HG03378 (cell line): ENCODE measurements around the gene LYPD3.
"Not testable (repeated sequence)": the region's sequence is repeated elsewhere in the genome, so short reads cannot be mapped to it uniquely, and the experiment has no call there.

Experiments
- ATAC-seq: cut with Tn5 transposase; IDR thresholded peaks from one replicate; pipeline ENCODE4 v1.9.1; 2021; ENCODE audit warnings: mild to moderate bottlenecking, moderate library complexity; ENCODE audit not compliant: unreplicated experiment

LYPD3 gene

GRCh38 chr19:43462785-43463380 lies 2.5 kb downstream of the LYPD3 start:
- no peak for ATAC-seq

DNA sequence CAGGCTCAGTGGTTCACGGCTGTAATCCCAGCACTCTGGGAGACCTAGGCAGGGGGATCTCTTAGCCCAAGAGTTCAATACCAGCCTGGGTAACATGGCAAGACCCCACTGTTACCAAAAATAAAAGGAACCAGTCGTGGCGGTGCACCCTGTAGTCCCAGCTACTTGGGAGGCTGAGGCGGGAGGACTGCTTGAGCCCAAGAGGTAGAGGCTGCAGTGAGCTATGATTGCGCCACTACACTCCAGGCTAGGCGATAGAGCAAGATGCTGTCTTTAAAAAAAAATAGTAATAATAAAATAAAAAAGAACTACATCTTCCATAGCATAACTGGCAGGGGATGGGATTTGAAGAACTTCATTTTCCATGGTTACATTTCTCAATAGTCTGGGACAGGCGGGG lies 3.0 kb downstream of the LYPD3 start:
- no peak for ATAC-seq

DNA sequence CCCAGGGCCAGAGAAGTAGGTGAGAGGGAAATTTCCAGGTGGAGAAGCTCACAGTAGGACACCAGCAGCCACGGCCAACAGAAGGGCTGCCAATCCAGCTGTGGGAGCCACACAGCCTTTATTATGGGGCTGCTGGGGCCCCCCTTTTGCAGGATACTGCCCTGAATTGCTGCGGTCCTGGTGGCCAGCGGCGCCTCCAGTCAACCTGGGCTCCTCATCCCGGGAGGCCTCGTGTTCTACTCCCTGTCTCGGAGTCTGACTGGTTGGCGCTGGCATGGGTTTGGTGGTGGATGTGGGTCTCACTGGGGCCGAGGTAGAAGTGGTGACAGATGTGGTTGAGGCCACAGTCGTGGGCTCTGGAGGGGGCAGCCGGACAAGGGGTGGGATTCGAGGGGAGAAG lies 4.1 kb downstream of the LYPD3 start:
- ATAC-seq: no peak

DNA sequence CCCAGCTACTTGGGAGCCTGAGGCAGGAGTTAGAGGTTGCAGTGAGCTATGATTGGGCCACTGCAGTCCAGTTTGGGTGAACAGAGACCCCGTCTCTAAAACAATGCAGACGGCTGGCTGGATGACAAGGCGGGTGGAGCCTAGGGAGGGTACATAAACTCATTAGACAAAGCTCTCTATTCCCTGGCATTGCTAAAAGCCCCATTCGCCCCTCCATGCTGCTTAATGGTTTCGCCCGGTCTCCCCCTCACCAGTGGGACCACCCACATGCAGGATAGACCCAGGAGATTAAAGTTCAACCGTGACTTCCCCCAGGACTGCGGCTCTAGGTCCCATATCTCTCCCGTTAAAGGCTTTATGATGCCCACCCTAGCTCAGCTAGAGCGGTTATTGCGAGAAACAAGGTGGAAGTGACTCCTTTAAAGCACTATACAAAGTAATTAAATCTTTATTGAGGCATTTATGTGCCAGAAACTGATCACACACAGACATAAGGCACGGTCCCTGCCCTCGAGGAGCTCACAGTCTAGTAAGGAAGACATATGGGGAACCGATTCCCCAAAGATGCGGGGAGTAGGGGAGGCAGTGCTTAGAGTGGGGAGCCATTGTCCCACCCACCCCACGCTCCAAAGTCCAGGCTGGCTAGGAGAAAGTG lies 4.9 kb downstream of the LYPD3 start:
- ATAC-seq: no peak

DNA sequence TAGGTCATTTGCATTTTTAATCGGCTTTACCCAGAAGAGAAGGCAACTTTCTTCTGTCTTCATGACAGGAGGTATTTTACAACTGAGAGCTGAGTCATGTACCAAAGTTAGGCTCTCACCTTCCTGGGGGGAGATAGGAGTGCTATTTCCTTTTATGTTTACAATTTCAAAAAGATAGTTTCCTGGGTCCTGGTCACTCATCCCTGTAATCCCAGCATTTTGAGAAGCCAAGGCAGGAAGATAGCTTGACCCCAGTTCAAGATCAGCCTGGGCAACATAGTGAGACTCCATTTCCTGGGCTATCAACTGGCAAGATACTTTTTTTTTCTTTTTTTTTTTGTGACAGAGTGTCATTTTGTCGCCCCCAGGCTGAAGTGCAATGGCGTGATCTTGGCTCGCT lies 7.6 kb downstream of the LYPD3 start:
- ATAC-seq: no peak

GRCh38 chr19:43455321-43456113 lies 9.9 kb downstream of the LYPD3 start:
- no peak for ATAC-seq

GRCh38 chr19:43454031-43454430 lies 11.4 kb downstream of the LYPD3 start:
- ATAC-seq: no peak

DNA sequence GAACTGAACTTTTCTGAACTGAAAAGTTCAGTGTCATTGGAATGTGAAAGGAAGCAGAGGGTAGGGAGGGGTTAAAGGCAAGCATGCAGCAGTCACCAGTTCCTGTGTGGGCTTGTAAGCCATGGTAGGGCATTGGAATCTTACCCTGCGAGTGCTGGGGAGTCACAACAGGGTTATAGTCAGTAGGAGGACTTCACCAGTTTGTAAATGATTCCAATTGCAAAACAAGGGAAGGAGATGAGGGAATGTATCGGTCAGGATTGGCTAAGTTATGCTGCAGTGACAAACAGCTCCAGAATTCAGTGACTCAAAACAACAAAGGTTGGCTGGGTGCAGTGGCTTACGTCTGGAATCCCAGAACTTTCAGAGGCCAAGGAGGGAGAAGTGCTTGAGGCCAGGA lies 12.8 kb downstream of the LYPD3 start:
- ATAC-seq: no peak

- no peak for ATAC-seq
Observed at GRCh38 chr19:43450545-43450997, 14.8 kb downstream of the LYPD3 start.

DNA sequence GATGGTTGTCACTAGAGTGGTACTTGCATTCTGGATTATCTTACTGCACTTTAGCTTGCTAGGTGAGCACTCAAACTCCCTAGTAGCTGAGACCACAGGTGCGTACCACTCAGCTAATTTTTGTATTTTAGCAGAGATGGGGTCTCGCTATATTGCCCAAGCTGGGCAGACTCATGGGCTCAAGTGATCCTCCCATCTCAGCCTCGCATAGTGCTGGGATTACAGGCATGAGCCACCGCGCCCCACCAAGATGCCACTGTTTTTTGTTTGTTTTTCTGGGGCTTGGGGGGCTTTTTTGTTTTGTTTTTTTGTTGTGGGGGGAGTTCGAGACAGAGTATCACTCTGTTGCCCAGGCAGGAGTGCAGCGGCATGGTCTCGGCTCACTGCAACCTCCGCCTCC lies 17.8 kb downstream of the LYPD3 start:
- ATAC-seq: no peak

DNA sequence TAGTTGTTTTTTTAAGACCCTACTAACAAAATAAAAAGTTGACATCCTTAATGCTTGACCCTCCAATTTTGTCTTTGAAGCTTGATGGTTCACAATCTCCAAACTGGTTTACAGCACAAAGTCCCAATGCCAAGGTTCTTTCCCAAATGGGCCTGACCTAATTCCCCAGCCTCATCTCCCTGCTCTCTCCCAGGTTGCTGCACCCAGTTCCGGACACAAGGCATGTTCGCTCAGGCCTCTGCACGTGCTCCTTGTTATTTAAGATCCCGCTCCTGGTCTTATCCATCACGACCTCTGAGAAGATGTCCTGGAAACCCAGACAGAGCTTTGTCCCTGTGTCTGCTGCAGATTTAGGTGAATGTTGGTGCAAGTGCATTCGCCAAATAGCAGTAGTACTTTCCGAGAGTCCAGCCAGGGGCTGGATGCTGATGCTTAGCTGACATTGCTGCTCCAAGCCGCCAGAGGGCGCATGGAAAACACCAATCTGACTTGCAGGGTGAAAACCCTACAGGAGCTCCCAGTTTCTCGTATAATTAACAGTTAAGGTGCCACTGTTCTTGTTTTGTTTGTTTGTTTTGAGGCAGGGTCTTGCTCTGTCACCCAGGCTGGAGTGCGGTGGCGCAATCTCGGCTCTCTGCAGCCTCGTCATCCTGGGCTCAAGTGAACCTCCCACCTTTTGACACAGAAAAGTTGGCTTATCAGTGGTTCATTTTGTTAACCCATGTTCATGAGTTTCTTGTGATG lies 18.5 kb downstream of the LYPD3 start:
- ATAC-seq: no peak

GRCh38 chr19:43445426-43445825 lies 20.0 kb downstream of the LYPD3 start:
- ATAC-seq: no peak

DNA sequence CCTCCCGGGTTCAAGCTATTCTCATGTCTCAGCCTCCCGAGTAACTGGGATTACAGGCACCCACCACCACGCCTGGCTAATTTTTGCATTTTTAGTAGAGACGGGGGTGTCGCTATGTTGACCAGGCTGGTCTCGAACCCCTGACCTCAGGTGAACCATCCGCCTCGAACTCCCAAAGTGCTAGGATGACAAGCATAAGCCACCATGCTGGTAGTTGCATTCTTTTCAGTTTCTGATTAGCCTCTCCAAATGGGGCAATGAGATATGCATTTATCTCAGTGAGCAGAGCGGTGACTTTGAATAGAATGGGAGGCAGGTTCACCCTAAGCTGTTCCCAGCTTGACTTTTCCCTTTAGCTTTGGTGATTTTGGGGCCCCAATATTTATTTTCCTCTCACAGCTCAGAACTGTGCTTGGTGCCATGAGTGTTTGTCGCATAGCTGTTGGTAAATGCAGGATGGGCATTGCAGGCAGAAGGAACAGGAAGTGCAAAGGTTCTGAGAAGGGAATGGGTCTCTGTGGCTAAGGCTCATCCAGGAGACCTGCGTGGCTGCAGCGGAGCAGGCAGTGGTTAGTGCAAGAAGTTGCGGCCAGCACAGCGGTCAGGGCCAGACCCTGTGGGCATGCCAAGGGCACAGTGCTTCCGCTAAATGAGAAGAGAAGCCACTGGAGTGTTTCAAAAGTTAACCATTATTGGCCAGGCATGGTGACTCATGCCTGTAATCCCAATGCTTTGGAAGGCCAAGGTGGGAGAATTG lies 20.7 kb downstream of the LYPD3 start:
- no peak for ATAC-seq

GRCh38 chr19:43444091-43444490 lies 21.3 kb downstream of the LYPD3 start:
- not testable (repeated sequence) for ATAC-seq

DNA sequence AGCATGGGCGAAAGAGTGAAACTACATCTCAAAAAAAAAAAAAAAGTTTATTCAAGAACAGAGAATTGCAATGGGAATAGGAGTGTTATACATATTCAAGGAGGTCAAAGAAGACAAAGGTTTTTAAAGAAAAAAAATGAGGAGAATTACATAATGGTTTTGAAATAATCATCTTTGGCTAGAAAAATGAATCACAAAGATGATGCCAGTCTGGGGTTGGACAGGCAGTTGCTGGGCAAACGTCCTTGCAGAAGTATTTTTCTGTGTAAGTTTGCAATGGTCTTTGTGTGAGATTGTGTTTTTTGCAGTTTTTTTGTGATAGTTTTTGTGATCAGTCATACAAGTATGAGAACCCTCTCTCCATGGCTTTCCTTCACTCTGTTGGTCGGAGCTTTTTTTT lies 23.7 kb downstream of the LYPD3 start:
- no peak for ATAC-seq

DNA sequence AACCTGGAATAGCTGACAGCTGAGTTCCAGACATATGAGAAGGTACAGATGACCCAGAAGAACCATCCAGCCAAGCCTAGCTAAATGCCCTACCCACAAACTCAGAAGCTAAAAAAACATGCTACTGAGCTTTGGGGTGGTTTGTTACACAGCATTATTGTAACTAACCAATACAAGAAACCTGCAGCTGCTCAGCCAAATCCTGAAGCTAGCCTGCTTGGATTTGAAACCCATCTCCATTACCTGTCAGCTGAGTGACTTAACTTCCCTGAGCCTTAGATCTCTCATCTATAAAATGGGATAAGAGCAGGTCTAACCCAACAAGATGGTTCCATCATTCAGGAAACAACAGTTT lies 25.7 kb downstream of the LYPD3 start:
- ATAC-seq: no peak

DNA sequence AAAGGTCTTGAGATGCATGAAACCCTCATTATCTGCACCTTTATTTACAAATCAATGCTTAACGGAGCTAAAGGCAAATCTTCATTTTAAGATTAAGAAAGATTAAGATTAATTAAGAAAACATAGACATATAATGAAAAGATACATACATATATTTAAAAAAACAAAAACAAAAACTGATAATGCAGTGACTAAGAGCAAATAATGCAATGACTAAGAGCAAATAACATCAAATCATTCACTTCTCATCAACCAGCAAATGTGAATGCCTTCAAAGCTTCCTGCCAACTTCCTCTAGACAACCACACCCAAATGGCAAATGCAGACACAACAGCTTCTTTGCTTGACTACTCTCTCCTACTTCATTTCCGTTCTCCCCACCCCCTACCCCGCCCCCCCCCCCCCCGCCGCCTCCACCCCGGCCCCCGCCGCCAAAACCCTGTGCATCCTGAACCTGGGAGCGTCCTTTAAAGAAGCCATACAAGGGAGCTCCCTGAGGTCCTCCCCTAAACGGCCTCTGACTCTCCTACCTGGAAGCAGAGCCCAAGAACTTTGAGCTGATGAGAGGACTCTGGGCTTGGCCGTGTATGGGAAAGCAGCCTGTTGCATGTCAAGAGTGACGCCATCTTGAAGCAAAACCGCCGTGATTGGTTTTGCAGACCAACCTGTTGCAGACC lies 26.2 kb downstream of the LYPD3 start:
- no peak for ATAC-seq

DNA sequence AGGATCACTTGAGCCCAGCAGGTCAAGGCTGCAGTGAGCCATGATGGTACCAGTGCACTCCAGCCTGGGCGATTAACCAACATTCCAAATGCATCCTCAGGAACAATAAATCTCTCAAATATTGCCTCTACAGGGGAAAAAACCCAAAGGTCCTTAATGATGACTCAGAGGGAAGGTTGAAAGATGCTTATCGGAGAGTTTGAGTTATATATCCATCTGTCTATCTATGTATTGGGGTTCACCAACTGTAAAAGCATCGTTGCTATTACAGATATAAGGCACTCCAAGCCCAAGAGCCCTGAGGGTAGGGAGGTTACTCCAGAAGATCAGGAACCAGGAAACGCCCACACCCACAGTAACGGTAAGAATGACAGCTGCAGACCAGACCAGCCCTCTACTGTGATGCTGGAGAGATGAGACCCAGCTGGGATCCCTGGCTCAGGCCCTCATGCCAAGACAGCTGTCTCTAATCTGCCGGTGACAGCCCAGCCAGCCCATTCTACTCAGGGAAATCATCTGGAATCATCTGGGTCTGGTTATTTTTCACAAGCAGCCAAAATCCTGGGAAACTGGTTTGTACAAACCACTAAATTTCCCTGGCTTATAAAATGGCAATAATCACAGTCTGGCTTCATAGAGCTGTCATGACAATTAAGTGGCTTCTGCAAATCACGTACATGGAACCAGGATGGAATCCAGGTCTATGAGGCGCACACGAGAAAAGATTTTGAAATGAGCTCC lies 26.9 kb downstream of the LYPD3 start:
- ATAC-seq: no peak

DNA sequence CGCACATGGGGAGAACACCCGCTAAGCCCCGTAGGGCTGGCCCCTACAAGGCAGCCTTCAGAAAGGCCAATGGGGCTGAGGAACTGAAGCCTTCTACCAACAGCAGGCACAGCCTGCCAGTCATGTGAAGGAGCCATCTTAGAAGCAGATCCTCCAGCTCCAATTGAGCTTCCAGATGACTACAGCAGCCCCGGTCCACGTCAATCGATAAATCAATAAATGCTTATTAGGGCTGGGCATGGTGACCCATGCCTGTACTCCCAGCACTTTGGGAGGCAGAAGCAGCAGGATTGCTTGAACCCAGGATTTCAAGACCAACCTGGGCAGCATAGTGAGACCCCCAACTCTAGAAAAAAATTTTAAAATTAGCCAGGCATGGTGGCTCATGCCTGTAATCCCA lies 27.7 kb downstream of the LYPD3 start:
- no peak for ATAC-seq

DNA sequence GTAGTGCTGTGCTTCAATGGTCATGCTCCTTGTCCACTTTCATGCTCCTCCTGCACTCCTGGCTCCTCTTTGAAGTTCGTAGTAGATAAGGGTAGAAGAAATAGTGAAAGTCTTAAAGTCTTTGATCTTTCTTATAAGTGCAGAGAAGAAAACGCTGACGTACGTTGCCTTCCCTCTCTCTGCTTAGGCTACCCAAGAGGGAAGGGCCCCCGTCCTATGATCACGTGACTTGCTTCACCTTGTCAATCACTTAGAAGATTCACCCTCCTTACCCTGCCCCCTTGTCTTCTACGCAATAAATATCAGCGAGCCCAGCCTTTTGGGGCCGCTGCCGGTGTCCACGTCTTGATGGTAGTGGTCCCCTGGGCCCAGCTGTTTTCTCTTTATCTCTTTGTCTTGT lies 28.1 kb downstream of the LYPD3 start:
- ATAC-seq: not testable (repeated sequence)
